H1 (cell line): ENCODE measurements around the gene MAP4K4. TPM values are rescaled to one million over a fixed set of nuclear protein-coding genes. Genes with fewer than 3 reads are reported as not detected.

Source experiments
- CHD7 ChIP-seq: fragments of 300-600 bp; sonication (generic); IDR thresholded peaks from 2 replicates; pipeline ENCODE4 v1.7.1; 2012; ENCODE audit warnings: low read length, moderate library complexity, mild to moderate bottlenecking, inconsistent platforms; ENCODE audit not compliant: insufficient replicate concordance
- EZH2 ChIP-seq: fragments of 200-600 bp; sonication (generic); IDR thresholded peaks from 2 replicates; pipeline ENCODE4 v1.7.1; 2012; ENCODE audit warnings: low read depth, mild to moderate bottlenecking, moderate library complexity, low read length, inconsistent platforms; ENCODE audit not compliant: severe bottlenecking
- GABPA ChIP-seq: IDR thresholded peaks from 2 replicates; pipeline ENCODE4 v1.6.1; 2011; ENCODE audit warnings: mild to moderate bottlenecking, low read length, moderate library complexity, borderline replicate concordance; ENCODE audit not compliant: insufficient read depth
- polyA plus RNA-seq, 7 experiments: library from polyadenylated mRNA; depleted of rRNA in 3 of 7; stranded (reverse) in 5 of 7; unstranded in 2 of 7; fragments of >200 nt in 5 of 7; fragments of 200-250 nt in 2 of 7; gene quantifications; 1 replicate in 5 of 7; 2 replicates in 1 of 7; 4 replicates in 1 of 7; pipeline versions ENCODE4 v1.2.1 to v1.2.3, GENCODE V29; 2011 to 2013; ENCODE audit warnings: missing spikeins in 2 of 7, mixed read lengths in 2 of 7
- total RNA-seq: library from RNA; stranded (reverse); fragmentation: NEBNext Ultra II Directional; extraction: Animal tissue kit (Norgen Biotek cat#: 25700); gene quantifications from 2 replicates; pipeline ENCODE4 v1.2.1, GENCODE V29; 2021

The MAP4K4 gene
- total and polyA plus RNA-seq, 2 of the 8 experiments (the other 6 are each of a cell fraction or from before 2014, with no cell fraction given), result 53.2 to 138 TPM

GRCh38 chr2:101737478-101738255 lies 40.2 kb downstream of the MAP4K4 start (continued):
- no peak for TF ChIP-seq CHD7
- no peak for TF ChIP-seq GABPA
- no peak for TF ChIP-seq EZH2
